ENCODE measurements around the gene D2HGDH.

GRCh38 chr2:241797441-241798080 lies 63.1 kb downstream of the D2HGDH start:
- TF ChIP-seq EZH2phosphoT487 (IDR thresholded peaks at IDR 0.05; ENCODE audit: insufficient read depth, low read depth) (no peak), EZH2 (IDR thresholded peaks at IDR 0.05; ENCODE audit: insufficient read depth, poor library complexity, severe bottlenecking) (no peak)

All from GM23248 (cell line).